Amygdala (tissue), 56 donors: ENCODE measurements around the gene MAPK12.
A peak's percentile ranks its signal among the peaks of the same experiment; 100 is the strongest.

Experiments used
- DNase-seq, 56 donors: peaks; one replicate each; lab custom pipeline; 2025; lab: John Stamatoyannopoulos, UW

MAPK12 gene

GRCh38 chr22:50261615-50262459 is at the start of gene MAPK12:
TSS of gene MAPK12 (minus strand) at chr22:50261683. CDS start at chr22:50261509, 174 bp downstream.
- DNase-seq = peak in 6 of 56 donors; percentile 5 to 55 (median 31)

DNA sequence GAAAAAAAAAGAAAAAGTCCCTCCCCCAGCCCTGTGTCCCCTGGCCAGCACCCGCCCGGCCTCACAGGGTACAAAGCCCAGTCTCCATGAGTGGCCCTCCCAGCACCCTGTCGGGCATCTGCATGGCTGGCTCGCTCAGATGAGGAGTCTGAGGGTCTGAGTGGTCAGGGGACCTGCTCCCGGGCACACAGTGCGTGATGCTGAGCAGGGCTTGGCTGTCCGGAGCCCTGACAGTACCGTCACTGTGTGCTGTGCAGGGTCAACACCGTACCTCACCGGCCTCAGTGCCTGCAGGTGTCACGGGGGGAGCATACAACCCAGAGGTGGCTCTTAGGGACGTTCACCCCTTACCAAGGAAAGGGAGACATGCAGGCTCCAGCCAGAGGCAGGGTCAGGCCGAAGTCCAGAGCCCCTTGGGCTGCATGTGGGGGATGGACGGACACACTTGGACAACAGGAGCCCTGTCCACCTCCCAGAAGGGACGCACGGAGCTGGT is 49.5 kb upstream of the MAPK12 start:
- no peak for DNase-seq

DNA sequence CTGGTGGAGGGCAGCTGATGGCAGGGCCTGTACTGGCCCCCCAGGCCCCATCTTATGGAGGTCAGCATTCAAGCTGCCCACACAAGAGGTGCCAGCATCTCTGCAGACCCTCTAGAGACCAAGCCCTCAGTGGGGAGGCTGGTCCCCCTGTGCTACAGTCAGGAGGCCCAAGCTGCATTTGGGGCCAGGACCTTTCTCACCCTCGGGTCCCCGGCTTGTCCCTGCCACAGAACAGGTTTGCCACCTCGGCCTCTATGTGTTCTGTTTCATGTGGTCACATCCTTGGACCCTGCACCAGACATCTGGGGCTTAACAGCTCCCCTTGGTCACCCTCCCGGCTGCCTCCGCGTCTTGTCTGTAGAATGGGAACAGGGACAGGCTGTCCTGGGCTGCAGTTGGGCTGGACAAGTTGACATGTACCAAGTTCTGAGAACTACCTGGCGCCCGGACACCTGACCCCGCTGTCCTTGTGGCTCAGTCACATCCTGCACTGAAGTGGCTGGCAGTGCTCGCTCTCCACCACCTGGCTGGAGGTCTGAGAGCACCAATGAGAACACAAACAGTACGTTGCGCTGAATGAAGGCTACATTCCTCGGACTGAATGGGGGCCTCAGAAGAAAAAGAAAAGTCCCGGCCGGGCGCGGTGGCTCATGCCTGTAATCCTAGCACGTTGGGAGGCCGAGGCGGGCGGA is 48.7 kb upstream of the MAPK12 start:
- no peak for DNase-seq

DNA sequence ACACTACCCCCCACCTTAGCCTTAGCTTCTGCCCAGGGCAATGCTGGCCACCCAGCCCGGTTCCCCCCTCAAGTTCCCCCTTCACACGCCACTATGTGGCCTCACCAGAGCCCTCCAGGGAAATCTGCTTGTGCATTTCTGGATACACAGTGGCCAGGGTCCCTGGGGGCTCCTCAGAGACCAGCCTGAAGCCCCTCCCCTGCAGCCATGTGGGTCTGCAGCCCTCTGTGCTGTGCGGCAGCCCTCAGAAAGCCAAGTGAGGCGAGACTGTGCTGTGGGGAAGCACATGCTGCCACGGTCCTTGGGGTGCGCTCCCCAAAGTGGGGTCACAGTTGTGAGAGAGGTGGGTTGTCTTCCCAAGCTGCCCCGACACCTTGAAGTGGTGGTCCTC is 48.1 kb upstream of the MAPK12 start:
- DNase-seq = no peak

- peak in 1 of 56 donors; percentile 12 for DNase-seq
Measured at GRCh38 chr22:50308986-50309600, 47.6 kb upstream of the MAPK12 start.

- DNase-seq = peak in 37 of 56 donors; percentile 19 to 69 (median 42)
Measured at GRCh38 chr22:50308597-50308935, 47.1 kb upstream of the MAPK12 start.

DNA sequence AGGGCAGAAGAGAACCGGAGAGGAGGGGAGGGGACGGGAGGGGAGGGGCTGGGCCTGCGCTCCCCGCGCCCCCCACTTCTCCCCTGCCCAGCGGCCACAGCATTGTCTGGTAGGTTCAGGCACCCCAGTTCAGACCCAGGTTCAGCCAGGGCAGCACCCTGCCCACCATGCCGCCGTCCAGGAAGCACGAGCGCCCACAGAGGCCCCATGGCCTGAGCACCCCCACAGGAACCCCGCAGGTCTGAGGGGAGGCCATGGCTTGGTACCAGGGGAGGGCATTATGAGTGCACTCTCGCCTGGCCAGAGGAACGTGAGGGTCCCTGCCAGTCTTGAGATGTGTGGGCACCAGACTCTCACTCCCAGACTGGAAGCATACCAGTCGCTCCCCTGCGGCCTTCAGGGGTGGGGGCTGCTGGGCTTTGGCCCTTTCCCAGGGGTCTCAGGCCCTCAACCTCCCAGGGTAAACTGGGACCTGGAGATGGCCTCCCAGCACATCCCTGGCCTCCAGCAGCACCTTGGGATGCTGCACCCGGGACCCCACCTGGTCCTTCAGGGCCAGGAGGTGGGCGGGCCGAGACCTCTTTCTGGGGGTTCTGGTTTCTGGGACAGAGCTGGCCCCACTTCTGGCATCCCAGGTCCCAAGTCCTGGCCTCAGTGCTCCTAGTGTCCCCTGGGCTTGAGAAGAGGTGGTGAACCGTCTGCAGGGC is 46.6 kb upstream of the MAPK12 start:
- peak in 3 of 56 donors; percentile 40 to 52 (median 51) for DNase-seq

DNA sequence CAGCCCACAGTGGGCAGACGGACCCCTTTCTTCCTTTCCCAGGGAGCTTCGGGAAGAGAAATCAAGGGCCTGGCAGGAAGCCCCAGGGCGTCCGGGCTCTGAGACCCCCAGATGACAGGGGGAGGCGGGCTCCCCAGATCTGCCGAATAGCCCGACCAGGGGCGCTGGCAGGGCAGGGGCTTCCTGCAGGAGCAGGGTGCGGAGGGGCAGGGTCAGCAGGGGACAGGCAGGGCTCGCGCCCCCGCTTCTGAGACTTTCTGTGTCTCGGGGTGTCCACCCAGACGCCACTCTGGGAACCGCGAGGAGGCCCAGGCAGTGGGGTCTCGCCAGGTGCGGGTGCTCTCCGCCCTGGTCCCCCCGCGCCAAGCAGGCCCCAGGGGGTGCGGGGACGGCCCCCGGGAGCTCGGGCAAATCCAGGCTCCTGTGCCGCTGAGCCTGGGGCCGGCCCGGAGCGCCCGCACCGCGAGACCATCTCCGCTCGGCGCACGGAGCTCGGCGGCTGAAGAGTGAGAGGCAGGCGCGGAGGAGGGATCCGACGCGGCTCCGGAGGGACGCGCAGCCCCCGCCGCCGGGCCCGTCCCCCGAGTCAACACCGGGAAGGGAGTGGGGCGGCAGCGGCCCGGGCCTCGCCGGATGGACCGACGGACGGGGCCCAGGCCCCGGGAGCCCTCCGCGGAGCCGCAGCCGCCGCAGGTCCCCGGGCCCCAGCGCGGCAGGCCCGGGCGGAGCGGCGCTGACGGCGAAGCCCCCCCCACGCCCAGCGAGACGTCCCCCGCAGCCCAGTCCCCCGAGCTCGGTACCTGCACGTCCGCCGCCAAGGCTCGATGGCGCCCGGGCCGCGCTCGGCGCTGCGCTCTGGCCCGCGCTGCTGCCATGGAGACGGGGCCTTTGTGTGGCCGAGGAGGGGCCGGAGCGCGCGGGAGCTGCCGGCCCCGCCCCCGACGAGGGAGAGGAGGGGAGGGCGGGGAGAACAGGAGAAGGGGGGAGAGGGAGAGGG is 45.6 kb upstream of the MAPK12 start, which contains the start of gene PLXNB2:
Gene PLXNB2 (minus strand): TSS at position 894 of the 997 bp plus-strand sequence. CDS start 17,062 bp downstream, outside the sequence.
- peak in 52 of 56 donors; percentile 26 to 85 (median 63) for DNase-seq

DNA sequence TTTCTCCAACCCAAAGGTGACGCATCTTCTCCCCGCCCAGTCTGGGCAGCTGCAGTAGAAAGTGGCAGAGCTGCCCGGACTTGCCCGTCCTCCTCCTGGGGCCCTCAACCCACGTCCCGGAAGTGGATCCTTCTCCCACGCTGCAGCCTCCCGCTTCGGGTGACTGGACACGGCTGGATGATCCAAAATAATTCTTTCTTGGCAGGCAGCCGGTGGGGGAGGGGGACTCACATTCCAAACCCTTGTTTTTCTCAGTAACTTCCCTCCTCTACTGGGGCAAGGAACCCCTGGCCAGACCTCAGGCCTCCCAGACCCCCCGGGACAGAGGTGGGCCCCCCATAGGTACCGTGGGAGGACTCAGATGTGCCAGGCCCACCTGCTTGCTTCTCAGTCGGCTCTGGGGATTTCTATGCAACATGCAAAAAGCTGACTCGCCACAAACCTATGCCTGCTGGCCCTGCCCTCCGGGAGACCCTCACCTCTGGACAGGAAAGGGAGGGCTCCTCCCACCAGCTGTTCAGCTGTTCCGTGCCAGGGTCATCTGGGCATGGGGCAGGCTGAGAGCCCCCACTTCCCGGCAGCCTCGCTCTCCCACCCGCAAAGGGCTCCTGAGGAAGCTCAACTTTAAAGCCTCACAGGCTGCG is 44.6 kb upstream of the MAPK12 start:
- DNase-seq = peak in 35 of 56 donors; percentile 19 to 75 (median 51)

GRCh38 chr22:50305393-50305922 is 44.0 kb upstream of the MAPK12 start:
- peak in 1 of 56 donors; percentile 39 for DNase-seq

DNA sequence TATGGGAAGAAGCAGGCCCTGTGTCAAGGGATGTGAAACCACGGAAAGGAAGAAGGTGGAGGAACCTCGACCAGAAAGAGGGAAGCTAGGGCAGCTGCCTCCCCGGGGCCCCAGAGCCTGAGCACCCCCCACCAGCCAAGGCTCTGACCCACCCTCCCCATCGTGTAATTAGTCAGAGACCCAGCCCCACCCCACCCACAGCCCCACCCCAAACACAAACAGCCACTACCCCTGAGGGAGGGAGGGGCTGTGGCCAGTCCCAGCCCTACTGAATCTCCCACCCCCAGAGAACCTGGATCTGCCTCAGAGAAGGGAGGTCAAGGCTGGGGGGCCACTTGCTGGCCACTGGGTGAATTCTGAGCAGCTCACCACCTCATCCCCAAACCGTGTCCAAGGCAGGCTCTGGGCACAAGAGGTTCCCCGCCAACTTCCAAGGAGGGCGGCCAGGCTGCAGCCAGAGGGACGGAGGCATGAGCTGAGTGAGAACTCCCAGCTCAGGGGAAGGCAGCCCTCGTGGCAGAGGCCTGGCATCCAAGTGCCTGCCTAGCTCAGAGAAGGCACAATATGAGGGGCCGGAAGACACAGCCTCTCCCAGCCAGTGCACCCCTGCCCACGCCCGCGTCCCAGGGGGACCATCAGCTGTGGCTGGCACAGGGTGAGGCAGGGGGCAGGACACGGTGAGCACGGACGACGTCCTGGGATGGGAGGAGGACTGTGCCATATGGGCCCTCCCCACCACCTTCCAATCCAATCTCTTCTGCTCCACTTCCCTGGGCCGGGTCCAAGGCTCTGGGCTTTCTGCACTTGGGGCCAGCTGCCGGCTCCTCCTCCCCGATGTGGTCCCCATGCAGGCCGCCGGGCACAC is 43.3 kb upstream of the MAPK12 start:
- peak in 39 of 56 donors; percentile 34 to 80 (median 56) for DNase-seq

DNA sequence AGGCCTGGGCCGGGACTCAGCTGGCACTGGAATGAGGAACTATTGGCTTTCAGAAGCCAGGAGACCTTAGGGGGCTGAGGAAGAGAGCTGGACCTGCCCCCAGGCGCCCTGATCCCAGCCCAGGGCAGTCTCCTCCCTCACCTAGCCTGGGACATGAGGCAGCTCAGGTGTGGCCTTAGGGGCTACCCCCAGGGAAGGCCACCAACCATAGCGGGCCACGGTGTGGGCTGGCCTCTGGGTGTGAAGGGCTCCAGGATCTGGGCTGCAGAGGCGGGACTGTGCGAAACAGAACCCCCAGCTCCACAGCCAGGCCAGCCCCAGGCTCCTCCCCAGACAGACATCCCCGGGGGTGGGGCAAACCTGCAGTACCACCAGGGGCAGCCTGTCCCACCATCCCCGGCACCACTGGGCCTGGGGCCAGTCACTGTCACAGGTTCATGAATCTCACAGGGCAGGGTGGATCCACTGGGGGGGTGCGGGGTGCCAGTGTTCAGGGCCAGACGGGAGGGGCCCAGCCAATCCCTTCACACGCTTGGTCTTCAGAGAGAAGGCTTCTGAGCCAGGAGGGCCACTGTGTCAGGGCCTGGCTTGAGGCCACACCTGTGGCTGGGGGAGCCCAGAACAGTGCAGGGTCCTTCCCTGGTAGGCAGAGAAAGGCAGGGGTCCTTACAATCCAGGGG is 42.5 kb upstream of the MAPK12 start:
- DNase-seq = peak in 15 of 56 donors; percentile 16 to 61 (median 47)

DNA sequence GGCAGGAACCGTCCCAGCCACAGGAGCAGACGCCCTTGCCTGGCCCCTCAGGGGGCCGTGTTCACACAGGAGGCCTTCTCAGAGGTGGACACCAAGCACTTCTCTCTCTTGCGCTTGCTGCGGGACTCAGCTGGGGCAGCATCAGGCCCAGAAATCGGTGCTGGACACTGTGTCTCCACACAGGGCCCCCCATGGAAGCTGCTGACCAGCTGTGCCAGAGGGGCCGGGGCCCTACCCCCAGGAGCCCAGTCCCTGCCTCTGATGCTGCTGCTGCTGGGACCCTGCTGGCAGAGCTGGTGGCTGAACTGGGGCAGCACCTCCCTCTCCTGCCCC is 42.0 kb upstream of the MAPK12 start:
- DNase-seq = peak in 16 of 56 donors; percentile 19 to 66 (median 38)

DNA sequence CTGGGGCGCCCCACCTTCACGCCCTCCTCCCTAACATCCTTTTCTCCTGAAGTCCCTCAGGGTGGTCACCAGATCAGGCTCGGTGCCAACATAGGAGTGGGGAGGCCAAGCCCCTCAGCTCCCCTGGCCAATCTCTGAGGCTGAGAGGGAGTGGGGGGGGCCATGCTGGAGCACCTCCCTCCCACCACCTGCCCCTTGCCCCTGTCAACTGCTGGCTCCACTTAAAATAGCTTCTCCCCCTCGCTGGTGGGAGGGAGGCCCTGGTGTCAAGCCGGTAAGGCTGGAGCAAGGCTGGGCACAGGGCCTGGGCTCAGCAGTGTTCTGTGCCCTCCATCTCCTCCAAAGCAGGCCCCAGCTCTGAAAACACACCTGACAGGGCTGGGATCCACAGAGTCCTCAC is 41.1 kb upstream of the MAPK12 start:
- no peak for DNase-seq

- no peak for DNase-seq
Measured at GRCh38 chr22:50302041-50302541, 40.6 kb upstream of the MAPK12 start.

- DNase-seq = peak in 1 of 56 donors; percentile 42
Measured at GRCh38 chr22:50301581-50301991, 40.1 kb upstream of the MAPK12 start.
